COR-L47 (cell line): ENCODE data around the gene BEST2.
A peak's percentile ranks its signal among the peaks of the same experiment; 100 is the strongest.

Source experiments
- DNase-seq: peaks from one replicate; lab custom pipeline; 2025; lab: John Stamatoyannopoulos, UW

The BEST2 gene

GRCh38 chr19:12731337-12731736 is 20.3 kb upstream of the BEST2 start:
- no peak for DNase-seq

GRCh38 chr19:12733369-12734214 is 18.0 kb upstream of the BEST2 start:
- peak; percentile 37 for DNase-seq

GRCh38 chr19:12736995-12737834 is 14.4 kb upstream of the BEST2 start, which contains the start of gene GET3:
TSS of gene GET3 (plus strand) at chr19:12737497. CDS start at chr19:12737506, 9 bp downstream.
- DNase-seq, result peak; percentile 99

- DNase-seq, result no peak
These were observed 13.7 kb upstream of the BEST2 start for GRCh38 chr19:12737835-12738351.

- DNase-seq, result no peak
These were observed 6.3 kb upstream of the BEST2 start for GRCh38 chr19:12745166-12745897.

GRCh38 chr19:12748489-12748888 is 3.1 kb upstream of the BEST2 start:
- DNase-seq, result no peak

- DNase-seq, result no peak
These were observed 1.6 kb upstream of the BEST2 start for GRCh38 chr19:12749938-12750521.

- DNase-seq, result no peak
These were observed 740 bp upstream of the BEST2 start for GRCh38 chr19:12750851-12751250.

- no peak for DNase-seq
These were observed 628 bp downstream of the BEST2 start for GRCh38 chr19:12752056-12752781.

- DNase-seq, result no peak
These were observed 3.0 kb downstream of the BEST2 start for GRCh38 chr19:12754465-12755196.

GRCh38 chr19:12756150-12756883 is 4.7 kb downstream of the BEST2 start:
- DNase-seq, result no peak

GRCh38 chr19:12757544-12758274 is 6.1 kb downstream of the BEST2 start:
- DNase-seq, result peak; percentile 43

- DNase-seq, result no peak
These were observed 8.1 kb downstream of the BEST2 start for GRCh38 chr19:12759686-12760085.

- DNase-seq, result no peak
These were observed 11.5 kb downstream of the BEST2 start for GRCh38 chr19:12763100-12763499.

GRCh38 chr19:12764698-12765097 is 13.1 kb downstream of the BEST2 start:
- no peak for DNase-seq

GRCh38 chr19:12766051-12766521 is 14.5 kb downstream of the BEST2 start:
- DNase-seq, result peak; percentile 49

GRCh38 chr19:12767150-12767549 is 15.6 kb downstream of the BEST2 start:
- no peak for DNase-seq

- DNase-seq, result no peak
These were observed 16.1 kb downstream of the BEST2 start for GRCh38 chr19:12767666-12768065.

GRCh38 chr19:12769689-12770088 is 18.1 kb downstream of the BEST2 start:
- DNase-seq, result no peak
